ACHN (cell line): Measurements from ENCODE around the gene PI16.
"Not testable (repeated sequence)": the region's sequence is repeated elsewhere in the genome, so short reads cannot be mapped to it uniquely, and the experiment has no call there.

Source experiments
- DNase-seq: peaks from one replicate; pipeline ENCODE4 v3.0.0-alpha.2; 2015
- in situ Hi-C: cut with HindIII; loops from 2 replicates; pipeline ENCODE4 v1.10.0; 2017; ENCODE audit warnings: low sequenced_read_pairs, low pct_ligation_motif_present, low pct_unique_long_range_greater_than_20kb

PI16 gene

DNA sequence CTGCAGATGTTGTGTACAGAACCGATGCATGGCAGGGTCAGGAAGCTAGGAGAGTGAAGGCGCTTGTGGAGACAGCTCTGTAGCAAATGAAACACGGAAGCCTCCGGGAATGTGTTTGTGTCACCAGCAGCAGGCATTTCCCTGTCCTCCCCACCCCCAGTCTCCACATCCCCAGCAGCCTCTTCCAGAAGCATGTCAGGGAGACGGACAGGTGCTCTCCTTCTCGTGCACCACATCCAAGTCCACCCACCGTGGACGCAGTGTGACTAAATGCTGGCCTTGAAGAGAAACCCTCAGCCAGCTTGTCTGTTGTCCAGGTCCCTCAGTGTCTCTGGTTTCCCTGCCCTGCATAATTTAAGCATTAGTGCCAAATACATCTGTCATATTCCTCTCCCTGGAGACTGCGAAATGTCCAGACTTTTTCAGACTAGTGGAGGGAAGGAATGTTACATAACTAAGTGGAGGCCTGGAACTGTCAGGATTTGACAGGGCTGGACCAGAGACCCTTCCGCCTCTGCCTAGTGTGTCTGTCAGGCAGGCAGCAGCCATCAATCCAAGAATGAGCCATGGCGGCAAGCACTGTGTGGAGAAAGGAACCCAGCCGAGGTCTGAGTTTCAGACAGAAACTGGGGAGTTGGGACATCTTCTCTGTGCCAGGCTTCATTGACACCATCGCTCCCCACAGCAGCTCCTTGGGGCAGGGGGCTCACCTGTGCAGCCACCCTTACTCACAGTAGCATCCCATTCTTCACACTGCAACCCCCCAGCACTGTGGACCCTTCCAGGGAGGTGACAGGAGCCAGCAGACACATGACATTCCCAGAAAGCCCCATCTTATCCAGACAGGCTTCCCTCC lies 26.6 kb upstream of the PI16 start:
- in situ Hi-C loops, result no loop called here
- no peak for DNase-seq

DNA sequence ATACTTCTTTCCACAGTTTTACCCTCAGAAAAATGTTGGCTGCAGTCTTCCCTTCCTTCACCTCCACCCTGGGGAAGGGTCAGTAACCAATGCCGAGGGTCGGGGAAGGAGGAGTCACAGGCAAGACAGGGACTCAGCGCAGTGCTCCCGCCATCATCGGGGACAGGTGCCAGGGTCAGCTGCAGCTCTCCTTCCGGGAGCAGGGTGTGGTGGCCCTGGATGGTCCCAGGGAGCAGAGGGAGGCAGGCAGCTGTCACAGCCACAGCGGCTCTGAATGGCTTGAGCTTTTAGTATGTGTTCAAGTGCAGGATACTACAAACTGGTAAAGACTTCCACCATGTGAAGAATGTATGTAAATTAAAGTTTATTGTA lies 26.0 kb upstream of the PI16 start:
- no peak for DNase-seq
- in situ Hi-C loops, result no loop called here

DNA sequence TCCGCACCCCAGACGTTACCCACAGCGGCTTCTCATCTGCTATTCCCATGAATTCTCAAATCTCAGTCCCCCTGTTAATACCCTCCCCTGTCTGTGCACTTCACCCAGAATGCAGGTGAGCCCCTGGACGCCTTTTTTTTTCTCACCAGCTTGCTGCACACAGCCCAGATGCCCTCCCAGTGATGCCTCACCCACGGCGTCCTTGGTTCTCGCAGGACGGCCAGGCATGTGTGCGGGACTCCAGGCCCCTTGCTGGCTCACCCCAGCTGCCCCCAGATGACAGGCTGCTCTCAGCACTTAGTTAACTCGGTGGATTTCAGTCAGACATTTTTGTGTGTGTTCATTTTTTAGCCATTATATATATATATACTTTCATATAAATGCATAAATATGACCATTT lies 25.4 kb upstream of the PI16 start:
- DNase-seq, result no peak

DNA sequence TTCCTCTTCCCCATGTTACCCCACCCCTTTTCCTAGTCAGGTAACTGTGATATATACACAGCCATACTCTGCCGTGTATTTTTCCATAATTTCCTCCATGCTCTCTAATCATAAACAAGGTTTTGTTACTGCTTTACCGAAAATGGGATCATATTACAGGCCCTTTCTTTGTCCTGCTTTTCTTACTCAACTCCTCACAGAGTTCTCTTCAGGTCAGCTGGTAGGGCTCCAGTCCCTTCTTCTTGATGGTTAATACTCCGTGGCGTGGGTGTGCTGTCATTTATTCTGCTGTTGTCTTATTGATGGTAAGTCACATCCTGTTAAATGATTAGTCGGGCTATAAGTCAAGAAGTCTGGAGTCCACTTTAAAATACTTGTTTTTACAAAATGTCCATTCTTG lies 24.9 kb upstream of the PI16 start:
- in situ Hi-C loops, result no loop called here

More for the DNA sequence above, 25.4 kb upstream of the PI16 start:
- in situ Hi-C loops, result no loop called here

DNA sequence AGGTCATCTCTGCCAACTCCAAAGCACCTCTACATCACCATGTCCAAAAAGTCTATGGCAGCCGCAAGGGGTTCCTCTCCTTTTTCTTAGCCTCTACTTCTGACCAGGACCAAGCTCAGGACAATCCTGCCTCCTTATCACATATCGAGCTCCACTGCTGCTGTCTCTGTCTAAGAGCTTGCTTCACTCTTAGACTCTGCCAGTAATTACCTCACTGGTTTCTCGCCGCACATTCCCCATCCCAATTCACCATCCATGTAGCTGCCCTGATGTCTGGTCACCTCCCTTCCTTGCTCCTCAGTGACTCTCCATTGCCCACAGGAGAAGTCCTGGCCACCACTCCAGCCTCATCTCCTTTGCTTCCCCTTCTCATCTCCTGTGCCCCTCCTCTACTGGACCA lies 24.1 kb upstream of the PI16 start:
- DNase-seq, result no peak
- in situ Hi-C loops, result no loop called here

More for the DNA sequence above, 24.9 kb upstream of the PI16 start:
- DNase-seq, result no peak

DNA sequence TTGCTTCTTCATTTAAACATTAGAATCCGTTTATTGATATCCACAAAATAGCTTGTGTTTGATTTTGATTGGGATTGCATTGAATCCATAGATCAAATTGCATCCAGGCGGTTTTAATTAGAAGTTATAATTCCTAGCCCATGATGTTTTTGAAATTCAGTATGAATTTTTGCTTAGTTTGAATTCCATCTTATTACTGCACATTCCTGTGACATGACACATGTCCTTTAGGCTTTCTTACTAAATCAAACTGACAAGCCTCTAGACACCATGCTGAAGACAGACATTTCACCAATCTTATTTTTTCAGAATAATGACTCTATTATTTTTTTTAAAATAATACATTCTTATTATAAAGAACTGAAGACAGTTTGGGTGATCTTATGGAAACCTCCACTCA lies 21.4 kb upstream of the PI16 start:
- no peak for DNase-seq

DNA sequence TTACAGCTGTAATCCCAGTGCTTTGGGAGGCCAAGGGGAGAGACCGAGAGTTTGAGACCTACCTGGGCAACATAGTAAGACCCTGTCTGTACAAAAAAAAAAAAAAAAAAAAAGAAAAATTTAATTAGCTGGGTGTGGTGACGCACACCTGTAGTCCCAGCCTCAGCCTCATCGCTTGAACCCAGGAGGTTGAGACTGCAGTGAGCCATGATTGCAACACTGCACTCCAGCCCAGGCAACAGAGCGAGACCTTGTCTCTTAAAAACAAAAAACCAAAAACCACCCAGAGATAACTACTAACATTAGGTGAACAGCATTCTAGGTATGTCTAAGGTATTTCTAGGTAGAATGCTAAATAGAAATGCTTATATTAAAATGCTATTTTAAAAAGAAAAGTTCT lies 21.0 kb upstream of the PI16 start:
- DNase-seq, result no peak
- in situ Hi-C loops, result no loop called here

More for the DNA sequence above, 21.4 kb upstream of the PI16 start:
- in situ Hi-C loops, result no loop called here

DNA sequence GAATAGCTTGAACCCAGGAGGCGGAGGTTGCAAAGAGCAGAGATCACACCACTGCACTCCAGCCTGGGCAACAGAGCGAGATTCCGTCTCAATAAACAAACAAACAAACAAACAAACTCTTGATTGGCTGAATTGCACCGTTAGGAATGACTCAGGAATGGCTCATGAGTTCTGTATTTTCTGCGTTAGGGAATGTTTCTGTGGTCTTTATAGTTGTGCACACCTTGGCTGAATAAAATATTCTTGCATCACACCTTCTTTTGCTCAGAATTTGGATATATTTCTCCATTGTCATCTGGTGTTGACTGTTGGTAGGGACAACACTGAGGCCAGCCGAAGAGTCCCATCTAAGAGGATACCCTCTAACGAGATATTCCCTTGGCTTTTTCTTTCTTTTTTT lies 19.6 kb upstream of the PI16 start:
- in situ Hi-C loops, result no loop called here
- DNase-seq, result no peak

DNA sequence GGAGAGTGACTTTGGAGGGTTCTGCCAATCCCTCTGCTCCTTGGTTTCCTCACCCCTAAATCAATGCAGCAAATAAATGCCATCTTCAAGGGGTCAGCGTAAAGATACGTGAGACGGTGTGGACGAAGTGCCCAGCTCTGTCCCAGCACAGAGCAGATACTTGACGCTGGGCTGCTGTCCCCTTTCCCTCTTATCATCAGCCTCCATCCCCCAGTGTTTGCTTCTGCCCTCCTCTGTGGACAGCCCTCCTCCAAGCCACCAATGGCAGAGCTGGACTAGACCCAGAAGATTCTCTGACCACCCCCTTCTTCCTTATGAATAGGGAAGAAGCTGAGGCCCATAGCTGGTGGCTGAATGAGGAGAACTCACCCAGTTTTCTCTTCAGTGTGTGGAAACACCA lies 17.7 kb upstream of the PI16 start:
- in situ Hi-C loops, result no loop called here
- DNase-seq, result no peak

DNA sequence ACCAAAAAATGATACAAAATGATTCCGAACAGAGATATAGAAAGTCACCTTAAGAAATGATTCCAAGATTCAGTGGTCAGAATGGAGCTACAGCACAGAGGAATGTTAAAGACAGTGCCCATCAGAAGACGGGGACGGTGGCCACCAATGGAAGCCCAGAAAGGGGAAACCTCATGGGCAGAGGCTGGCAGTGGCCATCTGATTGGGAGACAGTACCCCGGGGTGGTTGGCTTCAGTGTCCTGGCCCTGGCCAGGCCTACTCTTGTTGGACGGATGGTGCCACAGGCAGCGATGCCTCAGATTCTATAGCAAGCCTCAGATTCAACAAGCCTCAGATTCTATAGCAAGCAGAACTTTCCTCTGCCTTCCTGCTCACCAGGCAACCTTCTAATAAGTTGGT lies 16.6 kb upstream of the PI16 start:
- no peak for DNase-seq
- in situ Hi-C loops, result no loop called here

DNA sequence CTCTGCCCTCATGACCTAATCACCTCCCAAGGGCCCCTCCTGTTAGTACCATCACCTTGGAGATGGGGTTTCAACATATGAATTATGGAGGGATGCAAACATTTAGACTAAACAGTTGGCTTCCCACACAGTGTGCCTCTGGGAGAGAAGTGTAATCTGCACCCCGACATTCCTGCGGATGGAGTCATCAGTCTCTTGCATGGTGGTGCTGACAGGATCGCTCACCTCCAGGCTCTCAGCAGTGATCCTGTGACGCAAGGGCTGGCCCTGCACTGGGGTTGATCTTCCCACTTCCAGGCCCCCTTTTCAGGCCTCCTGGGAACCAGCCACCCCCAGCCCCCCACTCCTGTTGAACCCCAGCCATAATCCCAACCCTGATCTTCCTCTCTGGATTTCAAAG lies 16.0 kb upstream of the PI16 start:
- DNase-seq, result no peak
- in situ Hi-C loops, result no loop called here

DNA sequence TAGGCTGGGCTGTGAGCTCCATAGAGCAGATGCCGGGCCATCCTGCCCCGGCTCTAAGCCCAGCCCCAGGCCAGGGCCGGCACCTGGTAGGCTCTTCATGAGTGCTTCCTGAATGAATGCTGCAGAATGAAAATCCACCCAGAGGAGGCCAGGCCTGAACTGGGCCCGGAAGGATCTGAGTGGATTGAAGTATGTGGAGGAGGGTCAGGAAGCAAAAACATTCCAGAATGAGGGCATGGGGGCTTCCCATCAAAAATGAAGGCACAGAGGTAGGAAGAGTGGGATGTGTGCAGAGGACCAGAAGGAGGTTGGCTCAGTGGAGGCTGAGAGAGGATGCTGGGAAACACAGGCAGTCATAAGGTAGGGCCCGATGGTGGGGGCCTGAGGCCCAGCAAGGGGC lies 15.5 kb upstream of the PI16 start:
- DNase-seq, in situ Hi-C loops: not testable (repeated sequence)

DNA sequence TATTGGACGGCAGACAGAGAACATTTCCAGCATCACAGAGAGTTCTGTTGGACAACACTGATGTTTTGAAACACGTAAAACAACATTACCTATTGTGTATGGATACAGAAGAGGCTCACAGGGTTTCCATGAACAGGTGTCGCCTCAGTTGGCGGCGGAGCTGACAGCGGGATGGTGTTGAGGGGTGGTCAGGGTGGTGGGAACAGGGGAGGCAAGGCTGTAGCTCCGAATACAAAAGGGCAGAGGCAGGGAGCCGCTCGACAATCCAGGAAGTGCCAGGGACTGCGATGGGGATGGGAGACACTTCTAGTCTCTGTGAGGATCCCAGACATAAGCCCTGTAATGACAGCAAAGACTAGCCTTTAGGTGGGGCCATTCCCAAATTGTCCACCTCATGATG lies 14.5 kb upstream of the PI16 start:
- DNase-seq, result no peak
- in situ Hi-C loops, result no loop called here

DNA sequence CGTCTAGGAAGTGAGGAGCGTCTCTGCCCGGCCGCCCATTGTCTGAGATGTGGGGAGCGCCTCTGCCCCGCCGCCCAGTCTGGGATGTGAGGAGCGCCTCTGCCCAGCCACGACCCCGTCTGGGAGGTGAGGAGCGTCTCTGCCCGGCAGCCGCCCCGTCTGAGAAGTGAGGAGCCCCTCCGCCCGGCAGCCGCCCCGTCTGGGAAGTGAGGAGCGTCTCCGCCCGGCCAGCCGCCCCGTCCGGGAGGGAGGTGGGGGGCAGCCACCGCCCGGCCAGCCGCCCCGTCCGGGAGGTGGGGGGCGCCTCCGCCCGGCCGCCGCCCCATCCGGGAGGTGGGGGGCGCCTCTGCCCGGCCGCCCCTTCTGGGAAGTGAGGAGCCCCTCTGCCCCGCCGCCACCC lies 13.0 kb upstream of the PI16 start:
- in situ Hi-C loops, result not testable (repeated sequence)

DNA sequence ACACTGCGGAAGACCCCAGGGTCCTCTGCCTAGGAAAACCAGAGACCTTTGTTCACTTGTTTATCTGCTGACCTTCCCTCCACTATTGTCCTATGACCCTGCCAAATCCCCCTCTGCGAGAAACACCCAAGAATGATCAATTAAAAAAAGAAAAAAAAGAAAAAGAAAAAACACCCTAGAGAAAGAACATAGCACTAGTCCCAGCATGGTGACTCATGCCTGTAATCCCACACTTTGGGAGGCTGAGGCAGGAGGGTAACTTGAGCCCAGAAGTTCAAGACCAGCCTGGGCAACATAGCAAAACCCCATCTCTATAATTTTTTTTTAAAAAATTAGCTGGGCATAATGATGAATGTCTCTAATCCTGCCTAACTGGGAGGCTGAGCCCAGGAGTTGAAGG lies 12.2 kb upstream of the PI16 start:
- DNase-seq, in situ Hi-C loops: not testable (repeated sequence)

More for the DNA sequence above, 13.0 kb upstream of the PI16 start:
- DNase-seq, result not testable (repeated sequence)

DNA sequence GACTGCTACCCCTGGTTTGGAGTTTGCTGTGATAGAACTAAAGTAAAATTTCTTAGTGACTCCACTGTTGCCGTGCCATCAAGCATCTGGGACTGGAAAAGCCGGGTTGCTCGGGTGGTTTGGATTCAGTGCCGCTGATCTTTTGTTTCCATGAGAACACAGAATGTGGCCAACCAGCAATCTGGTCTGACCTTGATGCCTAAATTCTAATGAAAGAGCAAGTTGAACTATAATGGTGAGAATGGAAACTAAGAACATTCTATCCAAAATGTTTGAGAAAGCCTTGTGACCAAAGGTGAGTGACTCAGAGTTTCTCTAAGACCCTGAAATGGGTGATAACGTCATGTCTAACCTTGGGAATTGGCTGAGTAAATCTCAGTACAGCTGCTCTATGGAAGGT lies 9.9 kb upstream of the PI16 start:
- in situ Hi-C loops, result no loop called here
- DNase-seq, result no peak

DNA sequence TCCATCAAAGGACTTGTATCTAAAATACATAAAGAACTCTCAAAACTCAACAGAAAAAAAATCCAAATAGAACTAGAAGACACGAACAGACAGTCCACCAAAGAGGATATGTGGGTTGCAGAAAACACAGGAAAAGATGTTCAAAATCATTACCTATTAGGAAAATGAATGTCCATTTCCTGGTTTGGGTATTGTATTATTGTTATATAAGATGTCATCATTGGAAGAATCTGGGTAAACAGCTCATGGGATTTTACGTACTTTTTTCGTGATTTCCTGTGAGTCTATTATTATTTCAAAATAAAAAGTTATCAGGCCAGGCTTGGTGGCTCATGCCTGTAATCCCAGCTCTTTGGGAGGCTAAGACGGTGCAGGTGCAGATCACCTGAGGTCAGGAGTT lies 9.2 kb upstream of the PI16 start:
- in situ Hi-C loops, result no loop called here

DNA sequence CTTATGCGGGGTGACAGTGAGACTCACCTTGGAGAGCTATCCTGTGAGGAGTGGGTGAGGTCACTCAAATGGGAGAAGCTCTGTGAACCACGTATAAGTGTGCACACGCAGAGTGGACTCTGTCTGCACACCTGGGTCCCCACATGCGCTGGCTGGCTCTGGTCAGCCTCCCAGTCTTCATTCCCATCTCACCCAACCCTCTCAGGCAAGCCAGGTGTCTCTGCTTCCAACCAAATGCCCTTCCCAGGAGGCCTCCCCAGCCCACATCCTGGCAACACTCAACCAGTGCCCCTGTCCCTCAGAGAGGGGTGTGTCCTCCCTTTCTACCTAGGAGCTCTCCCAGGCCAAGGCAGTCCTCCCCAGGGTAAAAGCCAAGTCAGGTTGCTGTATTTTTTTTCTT lies 8.0 kb upstream of the PI16 start:
- in situ Hi-C loops, result no loop called here

More for the DNA sequence above, 9.2 kb upstream of the PI16 start:
- no peak for DNase-seq

DNA sequence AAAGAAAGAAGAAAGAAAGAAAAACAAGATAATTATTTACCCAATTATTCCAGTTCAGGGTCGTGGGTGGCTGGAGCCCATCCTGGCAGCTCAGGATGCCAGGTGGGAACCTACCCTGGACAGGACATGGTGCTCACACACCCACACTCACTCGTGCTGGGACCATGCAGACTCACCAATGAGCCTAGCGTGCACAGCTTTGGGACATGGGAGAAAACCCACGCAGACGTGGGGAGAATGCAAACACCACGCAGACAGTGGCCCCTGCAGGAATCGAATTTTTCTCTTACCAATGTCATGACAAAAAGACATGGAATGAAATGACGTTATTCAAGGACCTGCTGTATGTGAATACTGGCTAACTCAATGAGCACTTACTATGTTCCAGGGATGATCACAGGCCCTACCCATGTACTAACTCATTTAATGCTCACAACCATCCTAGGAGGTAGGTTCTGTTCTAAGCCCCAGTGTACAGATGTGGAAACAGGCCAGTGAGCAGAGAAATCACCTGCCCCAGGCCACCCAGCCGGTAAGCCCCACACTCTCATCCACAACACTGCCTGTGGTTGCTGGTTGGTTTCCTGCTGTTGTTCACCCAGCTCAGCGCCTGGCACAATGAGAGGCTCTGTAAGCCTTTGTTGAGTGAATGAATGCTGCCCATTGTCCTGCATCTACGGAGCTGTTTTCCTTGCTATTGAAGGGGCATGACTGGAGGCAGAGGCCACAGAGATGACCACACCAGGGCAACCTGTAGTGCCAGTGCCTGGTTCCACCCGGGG lies 6.8 kb upstream of the PI16 start:
- in situ Hi-C loops, result no loop called here
- DNase-seq, result no peak

More for the DNA sequence above, 8.0 kb upstream of the PI16 start:
- DNase-seq, result no peak

DNA sequence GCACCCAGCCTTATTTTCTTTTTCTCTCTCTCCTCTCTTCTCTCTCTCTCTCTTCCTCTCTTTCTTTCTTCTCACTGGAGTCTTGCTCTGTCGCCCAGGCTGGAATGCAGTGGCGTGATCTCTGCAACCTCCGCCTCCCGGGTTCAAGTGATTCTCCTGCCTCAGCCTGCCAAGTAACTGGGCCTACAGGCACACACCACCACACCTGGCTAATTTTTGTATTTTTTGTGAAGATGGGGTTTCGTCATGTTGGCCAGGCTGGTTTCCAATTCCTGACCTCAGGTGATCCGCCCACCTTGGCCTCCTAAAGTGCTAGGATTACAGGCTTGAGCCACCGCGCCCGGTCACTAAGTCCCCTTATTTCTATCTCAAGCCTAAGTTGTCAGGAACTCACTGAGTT lies 5.5 kb upstream of the PI16 start:
- in situ Hi-C loops, DNase-seq: not testable (repeated sequence)
